Natural killer cell (primary cell): ENCODE results near the gene LGR6. TPM values are rescaled to one million over a fixed set of nuclear protein-coding genes. Genes with fewer than 3 reads are reported as not detected.

ENCODE experiments used
- ATAC-seq, 3 donors: fragments of 150-1000 bp in 2 of 3; fragments of 200-7000 bp in 1 of 3; cut with Tn5 transposase; 1 replicate in 1 of 3; 2 replicates in 2 of 3; pipeline ENCODE4 v1.10.0; 2021; ENCODE audit warnings: mild to moderate bottlenecking in 2 of 3, moderate library complexity in 2 of 3
- DNase-seq, 2 donors: peaks; one replicate each; pipeline versions ENCODE4 v3.0.0 to v3.0.0-alpha.2; 2013 to 2021; ENCODE audit warnings: mixed read lengths in 1 of 2
- H3K27ac ChIP-seq: one replicate; pipeline ENCODE4 v1.5.1; 2013; ENCODE audit warnings: mild to moderate bottlenecking, low read length
- H3K27me3 ChIP-seq: one replicate; pipeline ENCODE4 v1.6.1; 2013; ENCODE audit warnings: low read length; ENCODE audit not compliant: control insufficient read depth, insufficient read depth
- H3K36me3 ChIP-seq: one replicate; pipeline ENCODE4 v1.6.1; 2013; ENCODE audit warnings: low read length; ENCODE audit not compliant: control insufficient read depth, insufficient read depth
- H3K4me1 ChIP-seq: one replicate; pipeline ENCODE4 v1.6.1; 2013; ENCODE audit warnings: low read length; ENCODE audit not compliant: control insufficient read depth, insufficient read depth
- H3K4me3 ChIP-seq: one replicate; pipeline ENCODE4 v1.5.1; 2013; ENCODE audit warnings: low read length
- H3K9me3 ChIP-seq: one replicate; pipeline ENCODE4 v1.6.1; 2013; ENCODE audit warnings: low read length; ENCODE audit not compliant: control insufficient read depth, insufficient read depth
- H3K27ac Mint-ChIP-seq, 2 donors: one replicate each; pipeline ENCODE4 v1.8.0; 2022; ENCODE audit warnings: mild to moderate bottlenecking in 2 of 2, mixed read lengths in 2 of 2, moderate library complexity in 1 of 2
- H3K27me3 Mint-ChIP-seq, 2 donors: one replicate each; pipeline ENCODE4 v1.8.0; 2022; ENCODE audit warnings: low read depth in 2 of 2, mixed read lengths in 2 of 2
- H3K36me3 Mint-ChIP-seq: one replicate; pipeline ENCODE4 v1.8.0; 2022; ENCODE audit warnings: mixed read lengths
- H3K4me1 Mint-ChIP-seq, 2 donors: one replicate each; pipeline ENCODE4 v1.8.0; 2022; ENCODE audit warnings: mixed read lengths in 2 of 2
- H3K4me3 Mint-ChIP-seq: one replicate; pipeline ENCODE4 v1.8.0; 2022; ENCODE audit warnings: mild to moderate bottlenecking, moderate library complexity, mixed read lengths
- H3K9me3 Mint-ChIP-seq, 2 donors: one replicate each; pipeline ENCODE4 v1.8.0; 2022; ENCODE audit warnings: mixed read lengths in 2 of 2
- WGBS: methylation state at CpG from one replicate; pipeline ENCODE4 v1.1.7; 2013; ENCODE audit warnings: missing lambda C conversion rate; ENCODE audit not compliant: insufficient coverage; 5-methylcytosine and 5-hydroxymethylcytosine counted together
- intact Hi-C: fragments of 100-400 bp; cut with micrococcal nuclease; formaldehyde crosslinking; loops from one replicate; pipeline ENCODE4 v1.14.2; 2022
- total RNA-seq, 4 donors: library from RNA; stranded (reverse); fragments of 120-200 nt in 1 of 4; gene quantifications; one replicate each; pipeline versions ENCODE4 v1.2.3 to v1.2.4, GENCODE V29; 2013 to 2022
- TF ChIP-seq, protein P1 (sequence below): fragments of 200-600 bp; IDR thresholded peaks from one replicate; pipeline ENCODE4 v1.8.0; 2022; ENCODE audit warnings: antibody characterized with exemption

LGR6 gene
- total RNA-seq, 3 donors from 2014 or later (not counting 1 experiment from before 2014, with no cell fraction given), result 58.3 to 65.2 (median 60.9) TPM

DNA sequence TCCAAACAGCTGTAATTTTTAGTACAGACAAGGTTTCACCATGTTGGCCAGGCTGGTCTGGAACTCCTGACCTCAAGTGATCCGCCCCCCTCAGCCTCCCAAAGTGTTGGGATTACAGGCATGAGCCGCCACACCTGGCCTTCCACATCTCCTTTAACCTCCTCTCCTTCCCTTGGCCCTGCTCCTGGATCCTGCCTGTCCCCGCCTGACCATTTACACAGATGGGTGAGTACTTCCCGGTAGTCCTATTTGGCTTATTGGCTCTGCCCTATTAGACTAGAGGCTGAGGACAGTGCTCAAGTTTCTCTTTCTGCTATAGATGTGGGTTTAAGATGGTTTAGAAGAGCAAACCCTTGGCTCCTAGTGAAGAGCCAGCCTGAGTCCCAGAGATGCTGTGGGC is 40.3 kb upstream of the LGR6 start:
- no peak overlapping the region for H3K27ac ChIP-seq

GRCh38 chr1:202154148-202154765 is 39.3 kb upstream of the LGR6 start:
- peaks cover 18% of the 10 kb centered on the region for H3K36me3 Mint-ChIP-seq
- H3K4me3 ChIP-seq, result no peak overlapping the region

More for the DNA sequence above, 40.3 kb upstream of the LGR6 start:
- intact Hi-C loops, result no loop called here
- ATAC-seq, result no peak
- H3K4me1 ChIP-seq, result peaks cover 28% of the 10 kb centered on the region
- H3K9me3 Mint-ChIP-seq, result no peaks in the 10 kb centered on the region
- H3K27ac Mint-ChIP-seq, result peak overlapping the region in 1 of 2 donors; percentile 63
- H3K36me3 ChIP-seq, result peaks cover 79% of the 10 kb centered on the region
- H3K4me3 Mint-ChIP-seq, result no peak overlapping the region
- no peak overlapping the region for H3K4me3 ChIP-seq
- WGBS, result 93% methylated on average over 4 of the region's 4 CpGs
- peaks cover 33 to 38% of the 10 kb centered on the region in 2 donors for H3K4me1 Mint-ChIP-seq
- no peak for DNase-seq
- peaks cover 18% of the 10 kb centered on the region for H3K36me3 Mint-ChIP-seq
- no peaks in the 10 kb centered on the region for H3K27me3 Mint-ChIP-seq
- H3K27me3 ChIP-seq, result no peaks in the 10 kb centered on the region
- TF ChIP-seq, protein P1, sequence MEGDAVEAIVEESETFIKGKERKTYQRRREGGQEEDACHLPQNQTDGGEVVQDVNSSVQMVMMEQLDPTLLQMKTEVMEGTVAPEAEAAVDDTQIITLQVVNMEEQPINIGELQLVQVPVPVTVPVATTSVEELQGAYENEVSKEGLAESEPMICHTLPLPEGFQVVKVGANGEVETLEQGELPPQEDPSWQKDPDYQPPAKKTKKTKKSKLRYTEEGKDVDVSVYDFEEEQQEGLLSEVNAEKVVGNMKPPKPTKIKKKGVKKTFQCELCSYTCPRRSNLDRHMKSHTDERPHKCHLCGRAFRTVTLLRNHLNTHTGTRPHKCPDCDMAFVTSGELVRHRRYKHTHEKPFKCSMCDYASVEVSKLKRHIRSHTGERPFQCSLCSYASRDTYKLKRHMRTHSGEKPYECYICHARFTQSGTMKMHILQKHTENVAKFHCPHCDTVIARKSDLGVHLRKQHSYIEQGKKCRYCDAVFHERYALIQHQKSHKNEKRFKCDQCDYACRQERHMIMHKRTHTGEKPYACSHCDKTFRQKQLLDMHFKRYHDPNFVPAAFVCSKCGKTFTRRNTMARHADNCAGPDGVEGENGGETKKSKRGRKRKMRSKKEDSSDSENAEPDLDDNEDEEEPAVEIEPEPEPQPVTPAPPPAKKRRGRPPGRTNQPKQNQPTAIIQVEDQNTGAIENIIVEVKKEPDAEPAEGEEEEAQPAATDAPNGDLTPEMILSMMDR, result no peak
- H3K9me3 ChIP-seq, result no peaks in the 10 kb centered on the region

GRCh38 chr1:202154766-202155477 is 38.7 kb upstream of the LGR6 start:
- Histone ChIP-seq H3K36me3 (peaks cover 76% of the 10 kb centered on the region), H3K4me3 (no peak overlapping the region), H3K9me3 (no peaks in the 10 kb centered on the region), H3K4me1 (peaks cover 44% of the 10 kb centered on the region), H3K27ac (no peak overlapping the region), H3K27me3 (no peaks in the 10 kb centered on the region)
- DNase-seq (peak in 1 of 2 donors; percentile 80), ATAC-seq (peak; percentile 63 to 72 (median 64))
- no peaks in the 10 kb centered on the region for H3K9me3 Mint-ChIP-seq
- intact Hi-C loops, result no loop called here
- TF ChIP-seq, protein P1, result peak; percentile 44
- peak overlapping the region; percentile 51 to 71 for H3K27ac Mint-ChIP-seq
- H3K4me1 Mint-ChIP-seq, result peaks cover 49 to 53% of the 10 kb centered on the region in 2 donors
- H3K4me3 Mint-ChIP-seq, result no peak overlapping the region
- H3K27me3 Mint-ChIP-seq, result no peaks in the 10 kb centered on the region
- H3K36me3 Mint-ChIP-seq, result peaks cover 18% of the 10 kb centered on the region
- WGBS, result 64% methylated on average over 10 of the region's 11 CpGs

More at GRCh38 chr1:202154148-202154765, 39.3 kb upstream of the LGR6 start:
- Histone ChIP-seq H3K27me3 (no peaks in the 10 kb centered on the region), H3K36me3 (peaks cover 76% of the 10 kb centered on the region), H3K27ac (no peak overlapping the region), H3K9me3 (no peaks in the 10 kb centered on the region), H3K4me1 (peaks cover 38% of the 10 kb centered on the region)
- H3K4me1 Mint-ChIP-seq, result peaks cover 43 to 48% of the 10 kb centered on the region in 2 donors
- H3K27me3 Mint-ChIP-seq, result no peaks in the 10 kb centered on the region
- 95% methylated on average over 9 of the region's 10 CpGs for WGBS
- intact Hi-C loops, result no loop called here
- H3K4me3 Mint-ChIP-seq, result no peak overlapping the region
- peak overlapping the region; percentile 51 to 71 for H3K27ac Mint-ChIP-seq
- no peaks in the 10 kb centered on the region for H3K9me3 Mint-ChIP-seq
- DNase-seq, result no peak
- ATAC-seq, result no peak
- TF ChIP-seq, protein P1, result no peak
